Measurements from ENCODE around the gene MTUS2.

GRCh38 chr13:29486551-29486950 lies 666.4 kb downstream of the MTUS2 start:
- TF ChIP-seq CTCF (IDR thresholded peaks at IDR 0.05; ENCODE audit: poor library complexity, severe bottlenecking) (no peak), REST (IDR thresholded peaks at IDR 0.05; ENCODE audit: borderline replicate concordance) (no peak), RAD21 (conservative IDR thresholded peaks at IDR 0.05) (no peak), POLR2AphosphoS5 (IDR thresholded peaks at IDR 0.05) (no peak)

All from neural cell (in vitro differentiated cells).